ENCODE measurements around the gene CD22.
"Not testable (repeated sequence)": the region's sequence is repeated elsewhere in the genome, so short reads cannot be mapped to it uniquely, and the experiment has no call there.

CD22 gene

GRCh38 chr19:35362261-35363000 is 33.4 kb downstream of the CD22 start:
- no peak for DNase-seq

- no peak for DNase-seq
Observed at GRCh38 chr19:35363001-35363590, 34.1 kb downstream of the CD22 start.

- DNase-seq: no peak
Observed at GRCh38 chr19:35363711-35364425, 34.9 kb downstream of the CD22 start.

- peak; percentile 16 for DNase-seq
Observed at GRCh38 chr19:35365303-35365702, 36.3 kb downstream of the CD22 start.

GRCh38 chr19:35368378-35368777 is 39.4 kb downstream of the CD22 start:
- no peak for DNase-seq

- no peak for DNase-seq
Observed at GRCh38 chr19:35369522-35369921, 40.5 kb downstream of the CD22 start.

GRCh38 chr19:35370722-35371121 is 41.7 kb downstream of the CD22 start, which contains the start of gene GPR42:
GPR42 (plus strand) TSS chr19:35371068; CDS start chr19:35371360, 292 bp downstream.
- no peak for DNase-seq

GRCh38 chr19:35373492-35373891 is 44.5 kb downstream of the CD22 start:
- no peak for DNase-seq

GRCh38 chr19:35374031-35374430 is 45.0 kb downstream of the CD22 start:
- not testable (repeated sequence) for DNase-seq

- DNase-seq: no peak
Observed at GRCh38 chr19:35375505-35376307, 46.7 kb downstream of the CD22 start.

GRCh38 chr19:35377656-35378055 is 48.7 kb downstream of the CD22 start:
- DNase-seq: no peak

GRCh38 chr19:35378356-35378755 is 49.4 kb downstream of the CD22 start:
- no peak for DNase-seq

- DNase-seq: not testable (repeated sequence)
Observed at GRCh38 chr19:35379545-35379944, 50.6 kb downstream of the CD22 start.

- DNase-seq: no peak
Observed at GRCh38 chr19:35379992-35380391, 51.0 kb downstream of the CD22 start.

- no peak for DNase-seq
Observed at GRCh38 chr19:35380450-35381124, 51.6 kb downstream of the CD22 start.

- no peak for DNase-seq
Observed at GRCh38 chr19:35381318-35381717, 52.3 kb downstream of the CD22 start.

- no peak for DNase-seq
Observed at GRCh38 chr19:35381926-35382325, 52.9 kb downstream of the CD22 start.

GRCh38 chr19:35383536-35383935 is 54.5 kb downstream of the CD22 start:
- no peak for DNase-seq

GRCh38 chr19:35388277-35389054 is 59.5 kb downstream of the CD22 start:
- DNase-seq: no peak

GRCh38 chr19:35389192-35389861 is 60.3 kb downstream of the CD22 start:
- no peak for DNase-seq

Measured in DMS79 treated with DMSO at 0.1 percent for 48 hours (cell line).